Smooth muscle cell of the brain vasculature (primary cell): ENCODE data around the gene BMP6.

Experiments
- DNase-seq: peaks from one replicate; pipeline ENCODE4 v3.0.0-alpha.2; 2012; ENCODE audit warnings: low read depth, low spot score

The BMP6 gene

DNA sequence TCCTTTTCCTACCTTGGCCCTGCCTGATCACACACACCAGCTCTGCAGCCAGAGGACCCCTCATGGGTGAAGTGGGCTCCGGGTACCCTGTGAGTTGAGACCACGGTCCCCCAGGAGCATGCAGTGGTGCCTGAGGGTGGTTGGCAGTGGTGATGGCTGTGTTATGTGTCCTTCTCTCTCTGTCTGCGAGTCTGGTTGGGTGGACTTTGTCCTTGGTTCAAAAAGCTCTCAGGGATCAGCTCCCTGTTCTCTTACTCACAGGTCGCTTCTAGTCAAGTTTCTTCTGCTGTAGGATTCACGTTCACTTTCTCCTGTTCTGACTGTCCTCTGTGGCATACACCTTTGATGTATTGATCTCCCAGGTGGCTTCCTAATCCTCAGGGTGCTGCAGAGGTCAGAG lies 100.1 kb downstream of the BMP6 start:
- no peak for DNase-seq

DNA sequence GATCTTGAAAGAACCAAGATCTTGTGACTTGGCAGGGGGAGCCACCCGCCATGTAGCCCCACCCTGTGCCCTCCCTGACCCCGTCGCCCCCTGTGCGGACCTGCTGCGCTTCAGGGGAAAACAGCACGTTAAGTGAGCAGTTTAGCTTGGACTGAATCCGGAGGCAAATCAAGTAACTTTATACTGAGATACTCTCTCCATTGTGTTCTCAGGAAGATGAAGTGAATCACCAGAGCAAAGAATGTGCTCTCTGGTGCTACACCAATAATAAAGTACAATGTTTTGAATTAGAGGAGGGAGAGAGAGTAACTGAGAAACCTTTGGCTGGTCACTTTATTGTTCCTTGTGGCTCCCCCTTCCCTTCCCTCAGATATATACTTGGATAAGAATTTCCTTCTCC lies 101.2 kb downstream of the BMP6 start:
- DNase-seq, result no peak

DNA sequence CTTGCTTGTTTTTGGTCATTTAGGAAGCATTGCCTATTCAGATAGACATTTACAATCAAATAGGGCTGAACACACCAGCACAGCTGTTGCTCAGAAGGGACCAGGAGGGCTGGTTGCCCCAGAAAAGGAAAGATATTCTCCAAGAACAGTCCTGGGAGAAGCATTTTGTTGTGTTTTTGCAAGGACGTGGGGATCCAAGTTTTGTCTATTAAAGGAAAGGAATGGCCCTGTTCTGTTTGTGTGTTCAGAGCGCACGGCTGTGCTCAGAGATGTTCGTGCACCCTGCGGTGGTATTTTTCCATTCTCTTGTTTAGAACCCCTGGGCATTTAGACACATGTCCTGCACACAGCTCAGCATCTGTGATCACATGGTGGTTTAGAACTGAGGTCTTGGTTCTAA lies 102.2 kb downstream of the BMP6 start:
- no peak for DNase-seq

DNA sequence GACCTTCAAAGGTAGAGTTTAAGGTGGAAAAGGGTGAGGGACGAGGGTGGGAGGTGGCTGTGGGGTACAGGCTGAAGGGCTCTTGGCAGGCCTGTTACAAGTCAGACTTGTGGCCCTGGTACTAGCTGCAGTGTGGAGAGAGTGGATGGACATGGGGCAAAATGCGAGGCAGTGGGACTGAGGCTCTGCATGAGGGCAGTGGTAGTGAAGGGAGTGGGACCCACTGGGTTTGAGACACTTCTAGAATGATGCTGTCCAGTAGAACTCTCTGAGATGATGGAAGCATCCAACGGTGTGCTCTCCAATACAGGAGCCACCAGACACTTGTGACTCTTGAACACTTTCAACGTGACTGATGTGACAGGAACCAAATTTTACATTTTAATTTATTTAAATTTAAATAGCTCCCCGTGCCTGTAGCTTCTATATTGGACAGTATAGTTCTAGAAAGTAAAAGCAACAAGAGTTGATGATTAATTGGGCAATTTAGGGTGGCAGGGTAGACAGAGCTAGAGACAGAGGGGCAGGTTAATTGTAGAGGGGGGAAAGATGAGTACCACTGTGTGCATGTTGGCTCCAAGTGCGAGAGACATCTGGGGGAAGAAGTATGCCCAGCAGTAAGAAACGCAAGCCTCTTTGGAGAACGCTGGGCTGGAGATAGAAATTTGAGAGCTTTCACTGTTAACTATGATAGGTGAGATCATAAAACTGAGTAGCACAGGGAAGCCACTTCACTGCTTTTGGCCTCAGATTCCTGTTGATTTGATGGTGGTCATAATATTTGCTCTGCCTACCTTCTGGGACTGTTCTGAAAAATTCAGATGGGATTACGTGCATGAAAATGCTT lies 107.2 kb downstream of the BMP6 start:
- DNase-seq, result no peak

DNA sequence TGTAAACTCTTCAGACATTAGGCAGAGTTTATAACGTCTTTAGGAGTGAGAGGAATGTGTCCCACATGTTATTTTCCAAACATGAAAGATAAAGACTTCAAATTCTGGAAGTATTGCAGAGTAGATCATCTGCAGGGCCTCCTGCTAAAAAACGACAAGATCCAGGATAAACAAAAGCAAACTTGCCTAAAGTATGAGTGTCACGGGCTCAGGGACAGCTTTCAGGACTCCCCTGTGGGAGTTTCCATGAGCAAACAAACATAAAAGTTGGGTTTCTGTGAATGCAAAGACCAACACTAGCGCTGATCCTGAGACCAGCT lies 107.8 kb downstream of the BMP6 start:
- DNase-seq, result no peak

DNA sequence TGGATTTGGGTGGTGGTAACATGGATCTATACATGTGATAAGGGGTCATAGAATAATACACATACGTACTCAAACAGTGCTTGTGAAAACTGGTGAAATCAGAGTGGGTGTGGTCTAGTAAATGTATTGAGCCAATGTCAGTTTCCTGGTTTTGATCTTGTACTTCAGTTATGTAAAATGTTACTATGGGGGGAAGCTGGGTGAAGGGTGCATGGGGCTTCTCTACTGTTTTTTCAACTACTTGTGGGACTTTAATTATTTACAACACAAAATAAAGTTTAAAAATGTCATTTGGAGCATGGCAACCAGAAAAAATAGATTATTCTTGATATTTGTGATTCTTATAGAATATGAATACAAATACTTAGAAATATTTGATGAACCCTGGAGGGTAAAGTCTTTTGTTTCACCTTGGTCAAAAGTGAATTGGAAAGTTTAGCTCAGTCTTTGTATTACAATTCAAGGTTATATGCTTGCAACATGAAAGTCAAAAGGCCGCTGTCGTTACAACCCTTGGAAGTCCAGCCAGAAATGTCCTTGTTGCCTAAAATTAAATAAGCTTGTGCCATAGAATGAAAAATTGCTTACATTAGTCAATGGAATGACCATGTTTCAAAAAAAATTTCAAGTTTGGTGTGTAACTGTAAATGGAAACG lies 110.6 kb downstream of the BMP6 start:
- DNase-seq, result no peak

DNA sequence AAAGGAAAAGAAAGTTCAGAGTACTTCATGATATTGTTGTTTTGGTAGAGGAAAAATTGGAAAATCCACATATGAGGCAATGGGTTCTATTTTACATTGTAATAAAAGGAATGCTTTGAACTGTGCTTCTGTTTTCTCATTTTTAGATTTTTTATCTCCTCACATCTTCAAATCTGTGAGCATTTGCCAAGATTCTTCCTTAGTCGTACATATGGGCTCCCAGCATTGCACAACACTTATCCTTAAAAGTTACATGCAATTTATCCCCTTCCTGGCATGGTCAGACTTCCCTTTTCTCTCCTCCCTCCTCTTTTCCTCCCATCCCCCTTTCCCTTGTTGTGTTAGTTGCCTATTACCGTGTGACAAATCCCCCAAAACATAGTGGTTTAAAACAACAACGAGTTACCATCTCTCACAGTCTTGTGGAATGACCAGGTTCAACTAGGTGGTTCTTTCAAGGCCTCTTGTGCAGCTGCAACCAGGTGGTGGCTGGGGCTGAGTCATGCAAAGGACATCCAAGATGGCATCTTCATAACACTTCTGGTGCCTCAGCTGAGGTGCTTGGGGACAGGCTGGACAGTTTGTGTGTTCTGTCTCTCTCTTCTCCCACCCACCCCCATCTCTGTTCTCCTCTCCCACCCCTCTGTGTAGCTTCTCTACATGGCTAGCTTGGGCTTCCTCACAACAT lies 116.0 kb downstream of the BMP6 start:
- DNase-seq, result no peak

DNA sequence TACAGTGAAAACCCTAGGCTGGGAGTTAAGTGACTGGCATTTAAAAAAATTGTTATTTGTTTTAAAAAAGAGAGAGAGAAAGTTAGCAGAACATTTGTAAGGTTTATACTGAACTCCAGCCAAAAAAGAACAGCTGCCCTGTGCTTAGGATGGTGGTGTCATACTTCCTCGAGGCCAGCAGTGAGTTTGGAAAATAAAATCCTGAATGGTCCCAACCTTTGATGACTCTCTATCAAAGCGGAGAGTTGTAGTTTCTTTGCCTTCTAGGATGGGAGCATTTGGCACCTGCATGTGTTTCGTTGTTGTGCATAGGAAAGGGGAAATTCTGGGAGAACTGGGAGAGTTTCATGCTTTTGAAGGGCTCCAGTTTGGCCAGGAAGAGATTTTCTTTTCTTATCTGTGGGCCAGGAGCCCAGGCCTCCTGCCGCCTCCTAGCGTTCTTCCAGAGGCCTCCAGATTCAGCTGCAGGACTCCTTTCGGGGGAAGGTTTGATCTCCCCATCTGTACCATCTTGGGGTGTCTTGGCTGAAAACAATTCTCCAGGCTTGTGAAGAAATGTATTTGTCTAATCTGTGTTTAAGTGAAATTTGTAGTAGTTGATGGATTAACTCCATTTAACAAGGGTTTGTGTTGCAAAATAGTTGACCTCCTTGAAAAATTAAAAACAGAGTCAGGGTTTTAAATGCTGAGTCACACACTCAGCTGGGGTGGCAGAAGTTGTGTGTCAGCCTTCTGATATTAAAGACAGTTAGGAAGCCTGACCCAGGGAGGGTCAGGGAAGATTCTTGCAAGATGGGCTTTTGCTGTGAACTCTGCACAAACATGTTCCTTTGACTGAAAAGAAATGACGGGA lies 121.3 kb downstream of the BMP6 start:
- no peak for DNase-seq

DNA sequence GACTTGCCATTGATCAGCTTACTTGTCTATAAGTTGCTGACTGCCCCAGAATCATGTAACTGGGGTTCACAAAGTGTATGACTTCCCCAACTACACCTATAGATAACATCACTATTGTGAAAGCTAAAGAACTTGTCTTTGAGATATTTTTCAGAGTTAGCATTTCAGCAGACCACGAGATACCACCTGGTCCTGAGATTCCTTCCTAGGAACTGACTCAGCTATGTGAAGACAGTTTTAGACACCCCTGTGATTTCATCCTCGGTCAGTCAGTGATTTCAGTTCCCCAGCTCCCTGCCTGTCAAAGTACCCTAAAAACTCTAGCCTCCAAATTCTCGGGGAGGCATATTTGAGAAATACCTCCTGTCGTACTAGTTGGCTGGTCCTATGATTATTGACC lies 122.3 kb downstream of the BMP6 start:
- DNase-seq, result no peak

DNA sequence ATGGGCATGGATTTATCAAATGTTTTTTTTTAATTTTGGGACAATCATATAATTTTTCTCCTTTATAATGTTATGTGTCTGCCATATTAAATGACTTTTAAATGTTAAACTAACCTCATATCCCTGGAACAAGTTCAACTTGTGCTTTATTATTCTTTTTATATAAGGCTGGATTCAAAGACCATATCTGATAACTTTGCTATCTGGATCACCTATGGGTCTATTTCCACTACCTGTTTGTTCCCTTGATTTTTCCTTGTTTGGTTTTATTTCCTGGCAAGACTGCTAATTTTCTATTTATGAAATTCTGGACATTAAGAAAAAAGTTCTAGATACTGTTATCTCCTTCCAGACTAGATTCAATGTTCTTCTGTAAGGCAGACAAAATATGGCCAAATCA lies 125.9 kb downstream of the BMP6 start:
- DNase-seq, result no peak

DNA sequence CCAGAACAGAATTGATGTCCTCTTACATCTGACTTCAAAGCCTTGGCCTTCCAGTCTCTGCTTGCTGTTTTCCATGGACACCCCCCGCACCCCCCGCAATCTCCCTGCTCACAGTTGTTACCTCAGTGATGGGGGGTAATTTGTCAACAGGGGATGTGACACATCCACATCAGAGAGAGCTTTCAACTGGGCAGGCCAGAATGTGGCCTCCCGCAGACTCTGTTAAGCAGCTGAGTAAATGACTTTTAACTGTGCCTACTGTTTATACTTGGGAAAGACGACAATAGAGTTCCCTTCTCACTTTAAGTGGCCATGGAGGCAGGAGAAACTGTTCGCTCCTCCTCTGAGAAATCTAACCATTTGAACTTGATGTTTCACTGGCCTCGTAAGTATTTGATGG lies 133.7 kb downstream of the BMP6 start:
- no peak for DNase-seq

DNA sequence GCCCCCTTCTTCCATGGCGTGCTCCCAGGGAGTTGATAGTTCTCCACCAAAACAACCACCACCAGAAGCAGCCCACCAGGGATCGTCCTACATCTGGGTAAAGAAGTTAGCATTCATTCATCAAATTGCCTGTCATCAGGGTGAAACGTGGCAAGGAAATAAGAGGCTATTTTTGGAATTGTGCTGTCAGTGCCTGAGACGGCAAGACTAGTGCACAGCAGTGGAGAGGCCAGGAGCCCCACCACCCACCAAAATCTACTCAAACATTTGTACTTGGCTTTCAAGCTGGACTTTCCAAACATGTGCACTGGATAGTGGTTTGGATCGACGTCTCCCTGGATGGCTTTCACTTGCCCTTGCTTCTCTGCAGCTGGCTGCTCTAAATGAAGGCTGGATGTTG lies 139.9 kb downstream of the BMP6 start:
- no peak for DNase-seq

DNA sequence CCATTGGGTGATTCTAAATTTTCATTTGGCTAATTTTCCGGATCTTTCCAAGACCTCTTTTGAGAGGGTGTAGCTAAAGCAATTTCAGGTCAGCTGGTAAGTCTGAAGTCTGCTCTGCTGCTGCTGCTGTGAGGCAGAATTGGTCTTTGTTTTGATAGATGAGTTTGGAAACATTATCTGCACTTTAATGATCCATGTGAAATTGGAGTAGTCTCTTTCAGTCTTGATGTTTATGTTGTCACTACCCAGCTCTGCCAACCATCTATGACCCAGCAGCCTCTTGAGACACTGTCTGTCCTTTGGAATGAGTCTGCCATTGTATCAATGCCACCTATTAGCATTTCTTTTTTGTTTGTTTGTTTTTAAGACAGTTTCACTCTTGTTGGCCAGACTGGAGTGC lies 140.6 kb downstream of the BMP6 start:
- DNase-seq, result no peak

DNA sequence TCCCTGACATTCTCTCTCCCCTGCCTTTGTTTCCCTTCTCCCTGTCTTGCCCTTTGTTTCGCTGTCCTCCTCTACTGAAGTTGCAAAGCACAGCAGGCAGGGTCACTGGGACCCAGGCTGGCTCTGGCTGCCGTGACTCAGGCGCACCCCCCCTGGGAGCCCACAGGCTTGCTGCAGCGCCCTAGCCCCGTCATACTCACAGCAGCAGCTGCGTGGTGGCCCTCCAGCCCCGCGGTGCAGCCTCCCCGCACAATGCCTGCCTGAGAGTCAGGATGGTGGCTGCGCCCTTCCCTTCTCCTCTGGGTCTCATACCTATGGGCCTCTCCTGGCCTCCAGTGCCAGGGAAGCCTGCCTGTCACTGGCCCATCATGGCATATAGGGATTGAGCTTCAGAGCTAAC lies 143.0 kb downstream of the BMP6 start:
- no peak for DNase-seq

DNA sequence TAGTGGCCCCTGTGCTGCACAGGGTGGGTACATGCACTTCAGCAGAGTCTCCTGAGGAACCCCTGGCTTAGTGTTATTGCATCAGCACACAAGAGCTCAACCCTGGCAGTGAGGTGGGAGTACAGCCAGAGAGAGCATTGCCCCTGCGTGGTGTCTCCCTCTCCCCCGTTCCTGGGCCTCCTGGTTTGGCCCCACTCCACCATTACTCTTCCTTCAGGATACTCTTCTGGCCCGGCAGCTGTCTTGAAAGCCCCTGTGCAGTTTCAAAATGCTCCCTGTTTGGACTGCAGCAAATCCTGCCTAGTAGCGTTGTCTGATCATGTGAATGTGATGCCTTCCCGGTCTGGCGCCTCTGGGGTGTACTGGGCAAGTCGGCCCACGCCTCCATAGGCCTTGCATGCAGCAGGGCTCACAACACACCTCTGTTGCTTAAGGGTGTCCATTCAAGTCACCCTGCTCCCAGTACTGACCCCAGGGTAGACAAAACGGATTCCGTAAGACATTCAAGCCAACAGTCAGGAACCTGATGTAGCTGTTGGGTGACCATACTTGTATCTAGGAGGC lies 152.6 kb downstream of the BMP6 start:
- DNase-seq, result no peak

DNA sequence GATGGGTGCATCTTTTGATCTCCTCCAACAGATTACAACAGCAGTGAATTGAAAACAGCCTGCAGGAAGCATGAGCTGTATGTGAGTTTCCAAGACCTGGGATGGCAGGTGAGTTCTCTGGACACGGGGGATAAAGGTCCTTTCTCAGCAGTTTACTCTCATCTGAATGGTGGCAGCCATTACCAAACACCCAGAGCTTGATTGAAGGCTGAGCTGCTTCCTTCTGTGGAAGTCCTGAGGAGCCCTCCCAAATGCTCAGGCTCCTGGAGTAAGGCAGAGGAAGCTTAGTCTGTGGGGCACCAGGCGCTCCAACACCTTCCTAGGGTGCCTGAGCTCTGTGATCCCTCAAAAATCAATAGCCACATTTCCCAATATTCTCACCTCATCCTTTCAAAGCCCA lies 153.1 kb downstream of the BMP6 start:
- DNase-seq, result no peak

DNA sequence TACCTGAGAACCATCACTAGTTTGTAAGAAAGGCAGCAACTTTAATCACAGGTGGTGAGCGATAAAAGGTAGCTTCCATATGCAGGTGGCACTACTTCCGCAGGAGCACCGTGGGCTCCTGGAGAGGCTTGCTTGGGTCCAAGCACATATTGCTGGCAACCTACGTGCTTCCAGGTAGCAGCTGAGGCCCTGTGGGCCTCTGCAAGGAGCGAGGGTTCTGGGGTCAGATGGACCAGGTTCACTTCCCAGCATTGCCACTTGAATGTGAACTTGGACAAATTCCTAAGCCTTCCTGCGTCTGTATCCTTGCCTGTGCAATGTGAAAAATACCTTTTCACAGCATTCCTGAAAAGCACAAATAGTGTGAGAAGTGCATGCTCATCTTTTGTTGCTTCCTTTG lies 153.7 kb downstream of the BMP6 start:
- no peak for DNase-seq

DNA sequence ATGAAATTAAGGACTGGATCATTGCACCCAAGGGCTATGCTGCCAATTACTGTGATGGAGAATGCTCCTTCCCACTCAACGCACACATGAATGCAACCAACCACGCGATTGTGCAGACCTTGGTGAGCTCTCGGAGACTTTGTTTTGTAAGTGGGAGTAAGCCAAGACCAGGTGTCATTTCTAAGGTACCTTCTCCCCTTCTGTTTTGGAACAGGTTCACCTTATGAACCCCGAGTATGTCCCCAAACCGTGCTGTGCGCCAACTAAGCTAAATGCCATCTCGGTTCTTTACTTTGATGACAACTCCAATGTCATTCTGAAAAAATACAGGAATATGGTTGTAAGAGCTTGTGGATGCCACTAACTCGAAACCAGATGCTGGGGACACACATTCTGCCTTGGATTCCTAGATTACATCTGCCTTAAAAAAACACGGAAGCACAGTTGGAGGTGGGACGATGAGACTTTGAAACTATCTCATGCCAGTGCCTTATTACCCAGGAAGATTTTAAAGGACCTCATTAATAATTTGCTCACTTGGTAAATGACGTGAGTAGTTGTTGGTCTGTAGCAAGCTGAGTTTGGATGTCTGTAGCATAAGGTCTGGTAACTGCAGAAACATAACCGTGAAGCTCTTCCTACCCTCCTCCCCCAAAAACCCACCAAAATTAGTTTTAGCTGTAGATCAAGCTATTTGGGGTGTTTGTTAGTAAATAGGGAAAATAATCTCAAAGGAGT lies 154.2 kb downstream of the BMP6 start:
- no peak for DNase-seq

DNA sequence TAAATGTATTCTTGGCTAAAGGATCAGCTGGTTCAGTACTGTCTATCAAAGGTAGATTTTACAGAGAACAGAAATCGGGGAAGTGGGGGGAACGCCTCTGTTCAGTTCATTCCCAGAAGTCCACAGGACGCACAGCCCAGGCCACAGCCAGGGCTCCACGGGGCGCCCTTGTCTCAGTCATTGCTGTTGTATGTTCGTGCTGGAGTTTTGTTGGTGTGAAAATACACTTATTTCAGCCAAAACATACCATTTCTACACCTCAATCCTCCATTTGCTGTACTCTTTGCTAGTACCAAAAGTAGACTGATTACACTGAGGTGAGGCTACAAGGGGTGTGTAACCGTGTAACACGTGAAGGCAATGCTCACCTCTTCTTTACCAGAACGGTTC lies 154.8 kb downstream of the BMP6 start:
- DNase-seq, result no peak

DNA sequence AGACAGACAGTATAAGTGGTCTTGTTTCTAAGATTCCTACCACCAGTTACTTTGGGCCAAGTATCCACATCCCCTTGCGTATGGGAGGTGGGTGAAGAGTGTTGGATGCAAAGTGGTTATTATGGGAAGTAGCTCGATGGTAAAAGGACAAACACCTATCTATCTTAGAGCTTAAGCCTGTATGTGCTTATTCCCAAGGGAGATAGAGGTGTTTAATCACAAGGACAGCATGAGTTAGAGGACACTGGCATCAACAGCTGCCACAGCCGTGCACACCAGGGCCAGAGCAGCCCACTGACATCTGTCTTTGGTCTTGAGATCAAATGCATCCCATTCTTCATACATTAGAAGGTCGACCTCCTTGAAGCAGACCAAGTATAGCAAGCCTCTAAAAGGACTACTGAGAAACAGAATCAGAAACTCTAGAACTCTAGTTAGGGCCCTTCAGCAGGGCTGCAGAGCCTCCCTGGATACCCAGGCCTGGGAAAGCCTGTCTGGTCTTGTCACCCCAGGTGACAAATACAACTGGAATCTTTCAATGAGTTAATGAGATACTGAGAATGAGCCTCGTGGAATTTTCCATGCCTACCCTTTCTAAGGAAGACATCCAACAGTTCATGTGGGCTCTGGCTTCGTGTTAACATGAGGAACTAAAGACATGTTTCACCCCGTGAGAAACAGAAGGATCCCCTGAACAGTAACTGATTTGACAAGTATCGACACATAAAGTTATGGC lies 156.0 kb downstream of the BMP6 start:
- no peak for DNase-seq
